Posterior cingulate gyrus (tissue), 11 donors: ENCODE results near the gene WASHC2A.
"Not testable (repeated sequence)": the region's sequence is repeated elsewhere in the genome, so short reads cannot be mapped to it uniquely, and the experiment has no call there.

Source experiments
- DNase-seq, 10 donors: peaks; one replicate each; pipeline versions ENCODE4 v3.0.0 to v3.0.0-alpha.2; 2020 to 2021; ENCODE audit warnings: mixed read lengths in 3 of 10
- intact Hi-C: fragments of 100-400 bp; cut with DNase I; formaldehyde crosslinking; loops from one replicate; pipeline ENCODE4 v1.15.1; 2023

WASHC2A gene

GRCh38 chr10:50131245-50131965 is 63.7 kb downstream of the WASHC2A start:
- DNase-seq, intact Hi-C loops: not testable (repeated sequence)

- DNase-seq, intact Hi-C loops: not testable (repeated sequence)
These were observed 64.6 kb downstream of the WASHC2A start for GRCh38 chr10:50132322-50132721.

- DNase-seq, intact Hi-C loops: not testable (repeated sequence)
These were observed 65.1 kb downstream of the WASHC2A start for GRCh38 chr10:50132841-50133240.

- DNase-seq, intact Hi-C loops: not testable (repeated sequence)
These were observed 75.9 kb downstream of the WASHC2A start for GRCh38 chr10:50143512-50144174.

DNA sequence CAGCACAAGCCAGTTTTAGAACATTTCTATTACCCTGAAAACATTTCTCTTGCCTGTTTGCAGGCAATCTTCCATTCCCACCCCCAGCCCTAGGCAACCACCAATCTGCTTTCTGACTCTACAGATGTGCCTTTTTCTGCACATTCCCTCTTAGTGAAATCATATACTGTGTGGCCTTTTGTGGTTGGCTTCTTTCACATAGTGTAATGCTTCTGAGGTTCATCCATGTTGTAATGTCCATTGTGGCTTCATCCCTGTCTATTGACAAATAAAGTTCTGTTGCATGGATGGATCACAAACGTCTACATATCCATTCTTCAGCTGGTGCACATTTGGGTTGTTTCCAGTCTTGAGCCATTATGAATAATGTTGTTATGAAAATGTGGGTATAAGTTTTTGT is 77.8 kb downstream of the WASHC2A start:
- intact Hi-C loops, DNase-seq: not testable (repeated sequence)

- peak in 3 of 10 donors; percentile 70 to 83 (median 78) for DNase-seq
- intact Hi-C loops, result no loop called here
These were observed 85.1 kb downstream of the WASHC2A start for GRCh38 chr10:50152792-50153272.

GRCh38 chr10:50157868-50158267 is 90.1 kb downstream of the WASHC2A start:
- intact Hi-C loops, DNase-seq: not testable (repeated sequence)

GRCh38 chr10:50159856-50160255 is 92.1 kb downstream of the WASHC2A start:
- intact Hi-C loops, DNase-seq: not testable (repeated sequence)

- intact Hi-C loops, DNase-seq: not testable (repeated sequence)
These were observed 97.3 kb downstream of the WASHC2A start for GRCh38 chr10:50165038-50165437.

- intact Hi-C loops, DNase-seq: not testable (repeated sequence)
These were observed 100.1 kb downstream of the WASHC2A start for GRCh38 chr10:50167833-50168232.

- DNase-seq, intact Hi-C loops: not testable (repeated sequence)
These were observed 101.8 kb downstream of the WASHC2A start for GRCh38 chr10:50169506-50169905.

- DNase-seq, intact Hi-C loops: not testable (repeated sequence)
These were observed 107.2 kb downstream of the WASHC2A start for GRCh38 chr10:50174788-50175525.
